Ovary (tissue), 3 donors: Measurements from ENCODE around the gene NR2F1-AS1.

ENCODE experiments used
- EP300 ChIP-seq: sonication (generic); formaldehyde crosslinking; IDR thresholded peaks from one replicate; pipeline ENCODE4 v1.6.1; 2017; ENCODE audit warnings: antibody characterized with exemption
- POLR2A ChIP-seq: fragments of 450-650 bp; IDR thresholded peaks from one replicate; pipeline ENCODE4 v1.6.1; 2017; ENCODE audit warnings: antibody characterized with exemption, mild to moderate bottlenecking, moderate library complexity
- TF ChIP-seq, protein P1 (sequence below), 3 donors: fragments of 450-650 bp in 2 of 3; fragments of 200-600 bp in 1 of 3; IDR thresholded peaks; one replicate each; pipeline versions ENCODE4 v1.5.1 to v1.8.0; 2016 to 2022; ENCODE audit warnings: antibody characterized with exemption in 3 of 3, mild to moderate bottlenecking in 1 of 3
- donor health status: DM: no; HTN: no; CAD: no.

- TF ChIP-seq, protein P1, sequence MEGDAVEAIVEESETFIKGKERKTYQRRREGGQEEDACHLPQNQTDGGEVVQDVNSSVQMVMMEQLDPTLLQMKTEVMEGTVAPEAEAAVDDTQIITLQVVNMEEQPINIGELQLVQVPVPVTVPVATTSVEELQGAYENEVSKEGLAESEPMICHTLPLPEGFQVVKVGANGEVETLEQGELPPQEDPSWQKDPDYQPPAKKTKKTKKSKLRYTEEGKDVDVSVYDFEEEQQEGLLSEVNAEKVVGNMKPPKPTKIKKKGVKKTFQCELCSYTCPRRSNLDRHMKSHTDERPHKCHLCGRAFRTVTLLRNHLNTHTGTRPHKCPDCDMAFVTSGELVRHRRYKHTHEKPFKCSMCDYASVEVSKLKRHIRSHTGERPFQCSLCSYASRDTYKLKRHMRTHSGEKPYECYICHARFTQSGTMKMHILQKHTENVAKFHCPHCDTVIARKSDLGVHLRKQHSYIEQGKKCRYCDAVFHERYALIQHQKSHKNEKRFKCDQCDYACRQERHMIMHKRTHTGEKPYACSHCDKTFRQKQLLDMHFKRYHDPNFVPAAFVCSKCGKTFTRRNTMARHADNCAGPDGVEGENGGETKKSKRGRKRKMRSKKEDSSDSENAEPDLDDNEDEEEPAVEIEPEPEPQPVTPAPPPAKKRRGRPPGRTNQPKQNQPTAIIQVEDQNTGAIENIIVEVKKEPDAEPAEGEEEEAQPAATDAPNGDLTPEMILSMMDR (IDR thresholded peaks at IDR 0.05): no peak
- no peak for TF ChIP-seq POLR2A
- TF ChIP-seq EP300: no peak
Measured at GRCh38 chr5:93403141-93403928, 177.7 kb downstream of the NR2F1-AS1 start.
